PC-9 (cell line): ENCODE measurements around the gene LSR. TPM values are rescaled to one million over a fixed set of nuclear protein-coding genes. Genes with fewer than 3 reads are reported as not detected.

Source experiments
- BruUV-seq: library from RNA; stranded (reverse); fragments of 400-500 nt; replicated peaks from 2 replicates; lab custom pipeline; 2021; lab: Mats Ljungman, UMichigan
- CTCF ChIA-PET: fragments of 300-600 bp; sonication (Branson Sonifier 250); formaldehyde crosslinking; loops from one replicate; lab custom pipeline; 2022; ENCODE audit warnings: antibody characterized with exemption; lab: Charles Lee
- POLR2A ChIA-PET: fragments of 300-600 bp; sonication (Branson Sonifier 250); formaldehyde crosslinking; loops from one replicate; lab custom pipeline; 2022; ENCODE audit warnings: antibody characterized with exemption; ENCODE audit not compliant: unreplicated experiment; lab: Charles Lee
- DNase-seq, 2 experiments: peaks; one replicate each; pipeline versions ENCODE4 v3.0.0 to v3.0.0-alpha.2; 2015 to 2022; ENCODE audit warnings: mixed read lengths in 1 of 2
- H2AFZ ChIP-seq: fragments of 200-600 bp; sonication (generic); 2 replicates; pipeline ENCODE4 v1.8.1; 2017; ENCODE audit warnings: antibody characterized with exemption
- H3F3A ChIP-seq: fragments of 200-600 bp; sonication (generic); 2 replicates; pipeline ENCODE4 v1.8.1; 2017; ENCODE audit warnings: antibody characterized with exemption, mild to moderate bottlenecking, low read depth; ENCODE audit not compliant: insufficient read depth
- H3K27ac ChIP-seq: fragments of 200-600 bp; sonication (generic); 2 replicates; pipeline ENCODE4 v1.6.1; 2016; ENCODE audit warnings: mixed run types
- H3K27me3 ChIP-seq: fragments of 200-600 bp; sonication (generic); 2 replicates; pipeline ENCODE4 v1.6.1; 2016; ENCODE audit warnings: low read depth, mixed run types; ENCODE audit not compliant: insufficient read depth
- H3K36me3 ChIP-seq: fragments of 200-600 bp; sonication (generic); 2 replicates; pipeline ENCODE4 v1.6.1; 2016; ENCODE audit warnings: low read depth, mixed run types
- H3K4me1 ChIP-seq: fragments of 200-600 bp; sonication (generic); replicated peaks from 2 replicates; pipeline ENCODE4 v1.6.1; 2016; ENCODE audit warnings: mixed run types; ENCODE audit not compliant: insufficient read depth
- H3K4me2 ChIP-seq: fragments of 200-600 bp; sonication (generic); 2 replicates; pipeline ENCODE4 v1.6.1; 2017; ENCODE audit warnings: mixed run types
- H3K4me3 ChIP-seq: fragments of 200-600 bp; sonication (generic); 2 replicates; pipeline ENCODE4 v1.6.1; 2016; ENCODE audit warnings: mixed run types
- H3K79me2 ChIP-seq: fragments of 200-600 bp; sonication (generic); 2 replicates; pipeline ENCODE4 v1.6.1; 2017; ENCODE audit warnings: low read depth, mixed run types
- H3K9me2 ChIP-seq: fragments of 200-600 bp; sonication (generic); 2 replicates; pipeline ENCODE4 v1.8.1; 2017; ENCODE audit warnings: mild to moderate bottlenecking; ENCODE audit not compliant: insufficient read depth
- H3K9me3 ChIP-seq: fragments of 200-600 bp; sonication (generic); 2 replicates; pipeline ENCODE4 v1.8.1; 2016; ENCODE audit warnings: low read depth; ENCODE audit not compliant: insufficient read depth
- H4K20me1 ChIP-seq: fragments of 200-600 bp; sonication (generic); 2 replicates; pipeline ENCODE4 v1.8.1; 2017; ENCODE audit not compliant: insufficient read depth
- EZH2 ChIP-seq: fragments of 200-600 bp; sonication (generic); IDR thresholded peaks from 2 replicates; pipeline ENCODE4 v1.8.0; 2017; ENCODE audit warnings: antibody characterized with exemption, low read depth
- intact Hi-C: fragments of 100-400 bp; cut with micrococcal nuclease; formaldehyde crosslinking; loops from one replicate; pipeline ENCODE4 v1.10.0; 2022; ENCODE audit not compliant: unreplicated experiment
- total RNA-seq: library from RNA; stranded (reverse); gene quantifications from 2 replicates; pipeline ENCODE4 v1.2.3, GENCODE V29; 2021
- TF ChIP-seq, protein P1 (sequence below): fragments of 200-600 bp; sonication (generic); conservative IDR thresholded peaks from 2 replicates; pipeline ENCODE4 v1.6.1; 2017; ENCODE audit warnings: mixed run types, antibody characterized with exemption, mild to moderate bottlenecking, moderate library complexity

LSR gene
- total RNA-seq, 1 experiment from 2014 or later = 145 TPM

DNA sequence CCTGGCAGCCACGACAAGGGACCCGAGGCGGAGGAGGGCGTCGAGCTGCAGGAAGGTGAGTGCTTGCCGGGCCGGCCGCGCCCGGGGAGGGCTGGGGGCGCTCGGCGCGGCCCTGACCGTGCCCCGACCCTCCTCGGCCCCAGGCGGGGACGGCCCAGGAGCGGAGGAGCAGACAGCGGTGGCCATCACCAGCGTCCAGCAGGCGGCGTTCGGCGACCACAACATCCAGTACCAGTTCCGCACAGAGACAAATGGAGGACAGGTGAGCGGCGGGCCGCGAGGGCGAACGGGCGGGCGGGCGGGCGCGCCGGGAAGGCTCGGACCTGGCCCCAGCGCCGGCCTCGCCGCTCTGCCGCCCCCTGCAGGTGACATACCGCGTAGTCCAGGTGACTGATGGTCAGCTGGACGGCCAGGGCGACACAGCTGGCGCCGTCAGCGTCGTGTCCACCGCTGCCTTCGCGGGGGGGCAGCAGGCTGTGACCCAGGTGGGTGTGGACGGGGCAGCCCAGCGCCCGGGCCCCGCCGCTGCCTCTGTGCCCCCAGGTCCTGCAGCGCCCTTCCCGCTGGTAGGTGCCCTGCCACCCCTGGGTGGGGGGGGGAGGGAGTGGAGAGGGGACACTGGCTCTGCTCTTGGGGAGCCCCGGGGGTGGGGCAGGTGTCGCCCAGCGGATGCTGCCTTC is 20.8 kb downstream of the LSR start:
- H3K4me3 ChIP-seq = peak overlapping the region; percentile 66
- peaks cover 14% of the 10 kb centered on the region; the same call in 1 of the 2 replicates for H3K4me1 ChIP-seq
- H3K27me3 ChIP-seq = no peaks in the 10 kb centered on the region
- H3K9me2 ChIP-seq = no peaks in the 10 kb centered on the region
- H3K4me2 ChIP-seq = peak overlapping the region; percentile 75
- DNase-seq = peak; percentile 68 to 93
- POLR2A ChIA-PET = no interaction called here
- TF ChIP-seq EZH2 = no peak
- TF ChIP-seq, protein P1, sequence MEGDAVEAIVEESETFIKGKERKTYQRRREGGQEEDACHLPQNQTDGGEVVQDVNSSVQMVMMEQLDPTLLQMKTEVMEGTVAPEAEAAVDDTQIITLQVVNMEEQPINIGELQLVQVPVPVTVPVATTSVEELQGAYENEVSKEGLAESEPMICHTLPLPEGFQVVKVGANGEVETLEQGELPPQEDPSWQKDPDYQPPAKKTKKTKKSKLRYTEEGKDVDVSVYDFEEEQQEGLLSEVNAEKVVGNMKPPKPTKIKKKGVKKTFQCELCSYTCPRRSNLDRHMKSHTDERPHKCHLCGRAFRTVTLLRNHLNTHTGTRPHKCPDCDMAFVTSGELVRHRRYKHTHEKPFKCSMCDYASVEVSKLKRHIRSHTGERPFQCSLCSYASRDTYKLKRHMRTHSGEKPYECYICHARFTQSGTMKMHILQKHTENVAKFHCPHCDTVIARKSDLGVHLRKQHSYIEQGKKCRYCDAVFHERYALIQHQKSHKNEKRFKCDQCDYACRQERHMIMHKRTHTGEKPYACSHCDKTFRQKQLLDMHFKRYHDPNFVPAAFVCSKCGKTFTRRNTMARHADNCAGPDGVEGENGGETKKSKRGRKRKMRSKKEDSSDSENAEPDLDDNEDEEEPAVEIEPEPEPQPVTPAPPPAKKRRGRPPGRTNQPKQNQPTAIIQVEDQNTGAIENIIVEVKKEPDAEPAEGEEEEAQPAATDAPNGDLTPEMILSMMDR = peak; percentile 70
- H3K36me3 ChIP-seq = peaks cover 13% of the 10 kb centered on the region
- intact Hi-C loops = loop anchor here (1.0 to 5.0 kb wide), 7 partner anchors 21 to 447 kb away; partner anchors contain the start of genes FXYD7 and LSR
- H4K20me1 ChIP-seq = peaks cover 5% of the 10 kb centered on the region; the same call in 1 of the 2 replicates
- peak overlapping the region; percentile 47; the same call in 1 of the 2 replicates for H3K27ac ChIP-seq
- H3K79me2 ChIP-seq = peaks cover 21% of the 10 kb centered on the region
- no TSS peak for BruUV-seq
- H2AFZ ChIP-seq = no peak overlapping the region
- CTCF ChIA-PET = interaction anchor here (0.5 to 0.7 kb wide), 3 partner anchors 9 to 743 kb away, joined by 3 read pairs; no protein-coding TSS in a partner anchor
- H3F3A ChIP-seq = peaks cover 17% of the 10 kb centered on the region; the same call in 1 of the 2 replicates
- no peaks in the 10 kb centered on the region for H3K9me3 ChIP-seq

GRCh38 chr19:35270381-35270811 is 21.6 kb downstream of the LSR start:
- no peak for DNase-seq
- Histone ChIP-seq H3K4me3 (no peak overlapping the region; the same call in 1 of the 2 replicates), H3K27me3 (no peaks in the 10 kb centered on the region), H2AFZ (no peak overlapping the region), H3K36me3 (peaks cover 14% of the 10 kb centered on the region), H3K9me2 (no peaks in the 10 kb centered on the region), H3K4me2 (peak overlapping the region; percentile 75), H3K79me2 (peaks cover 21% of the 10 kb centered on the region), H3K27ac (no peak overlapping the region), H3K4me1 (peaks cover 14% of the 10 kb centered on the region; the same call in 1 of the 2 replicates), H4K20me1 (peaks cover 5% of the 10 kb centered on the region; the same call in 1 of the 2 replicates), H3F3A (peaks cover 9% of the 10 kb centered on the region; the same call in 1 of the 2 replicates), H3K9me3 (no peaks in the 10 kb centered on the region)
- ChIA-PET CTCF (interaction anchor here (0.5 kb wide), 1 partner anchor 172 kb away, joined by 10 read pairs; no protein-coding TSS in a partner anchor), POLR2A (no interaction called here)
- TF ChIP-seq, protein P1 = no peak
- no peak for TF ChIP-seq EZH2
- TSS peak; percentile 17 for BruUV-seq
- intact Hi-C loops = no loop called here

DNA sequence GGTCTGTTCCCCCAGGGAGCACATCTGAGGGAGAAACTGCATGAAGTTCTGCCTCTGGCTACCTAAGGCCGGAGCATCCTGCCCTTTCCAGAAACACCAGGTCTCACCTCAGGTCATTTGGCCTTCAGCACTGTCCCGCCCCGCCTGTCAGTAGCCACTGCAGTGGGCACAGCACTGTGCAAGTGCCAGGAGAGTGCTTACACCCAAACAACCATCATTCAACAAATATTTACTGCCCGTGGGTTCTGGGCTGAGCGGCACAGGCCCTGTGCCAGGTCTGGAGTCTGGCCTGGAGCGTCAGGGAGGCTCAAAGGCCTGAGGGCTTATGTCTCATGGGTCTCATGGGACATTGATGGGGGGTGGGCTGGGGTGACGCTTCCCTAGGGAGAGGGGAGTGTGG is 22.7 kb downstream of the LSR start:
- no TSS peak for BruUV-seq
- H4K20me1 ChIP-seq = no peaks in the 10 kb centered on the region; the same call in 1 of the 2 replicates
- H3K4me3 ChIP-seq = no peak overlapping the region
- no peaks in the 10 kb centered on the region for H3K27me3 ChIP-seq
- H3K9me3 ChIP-seq = no peaks in the 10 kb centered on the region
- H3K4me1 ChIP-seq = peaks cover 11% of the 10 kb centered on the region; the same call in 1 of the 2 replicates
- peaks cover 17% of the 10 kb centered on the region for H3K36me3 ChIP-seq
- no peak for DNase-seq
- H3K9me2 ChIP-seq = no peaks in the 10 kb centered on the region
- H3K79me2 ChIP-seq = peaks cover 20% of the 10 kb centered on the region
- H3K4me2 ChIP-seq = no peak overlapping the region
- TF ChIP-seq, protein P1 = no peak
- no peak for TF ChIP-seq EZH2
- ChIA-PET CTCF (no interaction called here), POLR2A (interaction anchor here (0.7 kb wide), 1 partner anchor 17 kb away, joined by 4 read pairs; no protein-coding TSS in a partner anchor)
- no peak overlapping the region for H2AFZ ChIP-seq
- intact Hi-C loops = no loop called here
- no peaks in the 10 kb centered on the region; the same call in 1 of the 2 replicates for H3F3A ChIP-seq
- no peak overlapping the region for H3K27ac ChIP-seq
